Measurements from ENCODE around the gene WNT4.

The WNT4 gene

DNA sequence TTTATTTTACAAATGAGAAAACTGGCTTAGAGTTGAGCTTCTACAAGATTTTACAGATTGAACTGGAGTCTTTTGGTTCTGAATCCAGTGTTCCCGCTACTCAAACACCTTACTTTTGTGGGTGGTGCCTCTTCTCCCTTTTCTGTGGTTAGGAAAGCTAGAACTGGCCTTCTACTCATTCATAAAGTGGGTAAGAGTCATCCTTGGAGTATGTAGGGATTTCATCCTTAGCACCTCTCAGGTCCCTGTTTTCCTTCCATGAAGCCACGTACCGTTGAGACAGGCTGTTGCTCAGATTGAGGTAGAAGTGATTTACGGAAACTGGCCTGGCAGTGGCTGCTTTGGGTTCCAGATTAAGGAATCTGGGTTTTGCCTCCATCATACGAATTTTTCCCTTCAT, 35.8 kb downstream of the WNT4 start:
- Histone ChIP-seq H4K20me1 (ENCODE audit: insufficient read depth, low read length) (no peaks in the 10 kb centered on the region), H3K9me3 (ENCODE audit: low read length) (no peaks in the 10 kb centered on the region), H3K4me3 (ENCODE audit: low read depth, low read length, poor library complexity, severe bottlenecking) (no peak overlapping the region), H3K27me3 (ENCODE audit: insufficient read depth, low read length) (no peaks in the 10 kb centered on the region), H2AFZ (ENCODE audit: low read length) (no peak overlapping the region), H3K9me2 (ENCODE audit: low read depth, low read length) (no peaks in the 10 kb centered on the region), H3F3A (ENCODE audit: insufficient read depth, low read length) (no peaks in the 10 kb centered on the region), H3K4me2 (ENCODE audit: low read length) (no peak overlapping the region), H3K4me1 (ENCODE audit: insufficient read depth, low read length, severe bottlenecking) (no peaks in the 10 kb centered on the region), H3K9ac (ENCODE audit: low read length) (no peak overlapping the region), H3K79me2 (ENCODE audit: insufficient read depth, low read length) (no peaks in the 10 kb centered on the region), H3K36me3 (ENCODE audit: insufficient read depth, low read length) (peaks cover 36% of the 10 kb centered on the region; the same call in 1 of the 2 replicates), H3K27ac (ENCODE audit: low read depth, low read length, poor library complexity, severe bottlenecking) (no peak overlapping the region)
- TF ChIP-seq EZH2 (IDR thresholded peaks at IDR 0.05; ENCODE audit: borderline replicate concordance, low read length), result no peak
- TF ChIP-seq, protein P1, sequence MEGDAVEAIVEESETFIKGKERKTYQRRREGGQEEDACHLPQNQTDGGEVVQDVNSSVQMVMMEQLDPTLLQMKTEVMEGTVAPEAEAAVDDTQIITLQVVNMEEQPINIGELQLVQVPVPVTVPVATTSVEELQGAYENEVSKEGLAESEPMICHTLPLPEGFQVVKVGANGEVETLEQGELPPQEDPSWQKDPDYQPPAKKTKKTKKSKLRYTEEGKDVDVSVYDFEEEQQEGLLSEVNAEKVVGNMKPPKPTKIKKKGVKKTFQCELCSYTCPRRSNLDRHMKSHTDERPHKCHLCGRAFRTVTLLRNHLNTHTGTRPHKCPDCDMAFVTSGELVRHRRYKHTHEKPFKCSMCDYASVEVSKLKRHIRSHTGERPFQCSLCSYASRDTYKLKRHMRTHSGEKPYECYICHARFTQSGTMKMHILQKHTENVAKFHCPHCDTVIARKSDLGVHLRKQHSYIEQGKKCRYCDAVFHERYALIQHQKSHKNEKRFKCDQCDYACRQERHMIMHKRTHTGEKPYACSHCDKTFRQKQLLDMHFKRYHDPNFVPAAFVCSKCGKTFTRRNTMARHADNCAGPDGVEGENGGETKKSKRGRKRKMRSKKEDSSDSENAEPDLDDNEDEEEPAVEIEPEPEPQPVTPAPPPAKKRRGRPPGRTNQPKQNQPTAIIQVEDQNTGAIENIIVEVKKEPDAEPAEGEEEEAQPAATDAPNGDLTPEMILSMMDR (IDR thresholded peaks at IDR 0.05; ENCODE audit: low read length), result no peak

DNA sequence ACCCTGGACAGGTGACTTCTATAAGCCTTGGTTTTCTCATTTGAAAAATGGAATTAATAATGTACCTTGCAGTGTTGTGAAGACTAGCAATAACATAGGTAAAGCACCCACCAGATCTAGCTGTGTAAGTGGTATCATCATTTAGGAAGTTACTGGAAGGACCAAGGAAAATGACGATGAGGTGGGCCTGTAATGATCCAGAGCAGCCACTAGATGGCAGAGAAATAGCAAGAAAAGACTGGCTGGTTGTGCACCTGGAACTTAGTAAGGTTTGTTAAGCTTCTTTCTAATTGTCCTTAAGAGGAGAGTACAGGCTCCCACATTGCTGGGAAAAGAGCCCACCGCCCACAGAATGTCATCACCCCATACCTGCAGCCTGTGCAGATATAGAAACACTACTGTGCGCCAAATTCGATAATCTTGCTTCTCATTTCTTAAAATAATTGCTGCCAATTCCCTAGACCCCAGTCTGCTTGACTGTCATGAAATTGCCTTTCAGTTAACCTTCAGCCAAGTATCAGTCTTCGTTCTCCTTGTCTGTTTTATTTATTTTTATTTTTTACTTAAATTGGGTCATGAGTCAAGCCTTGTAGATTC, 37.2 kb downstream of the WNT4 start:
- no peaks in the 10 kb centered on the region for H3K79me2 ChIP-seq (ENCODE audit: insufficient read depth, low read length)
- H3K9me2 ChIP-seq (ENCODE audit: low read depth, low read length), result no peaks in the 10 kb centered on the region
- no peak for TF ChIP-seq EZH2 (IDR thresholded peaks at IDR 0.05; ENCODE audit: borderline replicate concordance, low read length)
- TF ChIP-seq, protein P1 (IDR thresholded peaks at IDR 0.05; ENCODE audit: low read length), result peak; percentile 76
- peaks cover 27% of the 10 kb centered on the region; the same call in 1 of the 2 replicates for H3K36me3 ChIP-seq (ENCODE audit: insufficient read depth, low read length)
- H3K27ac ChIP-seq (ENCODE audit: low read depth, low read length, poor library complexity, severe bottlenecking), result no peak overlapping the region
- H3F3A ChIP-seq (ENCODE audit: insufficient read depth, low read length), result no peaks in the 10 kb centered on the region
- no peaks in the 10 kb centered on the region for H3K9me3 ChIP-seq (ENCODE audit: low read length)
- H3K9ac ChIP-seq (ENCODE audit: low read length), result no peak overlapping the region
- no peaks in the 10 kb centered on the region for H3K27me3 ChIP-seq (ENCODE audit: insufficient read depth, low read length)
- H3K4me2 ChIP-seq (ENCODE audit: low read length), result no peak overlapping the region
- H2AFZ ChIP-seq (ENCODE audit: low read length), result no peak overlapping the region
- H4K20me1 ChIP-seq (ENCODE audit: insufficient read depth, low read length), result no peaks in the 10 kb centered on the region
- no peak overlapping the region for H3K4me3 ChIP-seq (ENCODE audit: low read depth, low read length, poor library complexity, severe bottlenecking)
- no peaks in the 10 kb centered on the region for H3K4me1 ChIP-seq (ENCODE audit: insufficient read depth, low read length, severe bottlenecking)

DNA sequence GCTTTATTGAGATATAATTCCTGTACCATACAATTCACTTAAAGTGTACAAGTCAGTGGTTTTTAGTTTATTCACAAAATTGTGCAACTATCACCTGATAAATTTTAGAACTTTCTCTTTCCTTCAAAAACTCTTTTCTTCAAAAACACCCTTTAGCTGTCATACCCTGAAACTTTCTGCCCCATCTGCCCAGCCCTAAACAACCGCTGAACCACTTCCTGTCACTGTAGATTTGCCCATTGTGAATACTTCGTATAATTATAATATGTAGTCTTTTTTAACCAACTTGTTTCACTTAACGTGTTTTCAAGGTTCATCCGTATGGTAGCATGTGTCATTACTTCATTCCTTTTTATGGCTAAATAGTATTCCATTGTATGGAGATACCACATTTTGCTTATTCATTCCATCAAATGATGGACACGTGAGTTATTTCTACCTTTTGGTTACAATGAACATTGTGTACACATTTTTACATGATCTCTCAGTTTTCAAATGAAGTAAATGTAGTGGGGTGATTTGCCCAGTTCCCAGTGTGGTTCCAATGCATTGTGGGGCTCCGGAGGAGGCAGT, 37.9 kb downstream of the WNT4 start:
- no peak overlapping the region for H2AFZ ChIP-seq (ENCODE audit: low read length)
- no peaks in the 10 kb centered on the region for H3K9me3 ChIP-seq (ENCODE audit: low read length)
- H4K20me1 ChIP-seq (ENCODE audit: insufficient read depth, low read length), result no peaks in the 10 kb centered on the region
- H3K27me3 ChIP-seq (ENCODE audit: insufficient read depth, low read length), result no peaks in the 10 kb centered on the region
- H3K79me2 ChIP-seq (ENCODE audit: insufficient read depth, low read length), result no peaks in the 10 kb centered on the region
- H3K27ac ChIP-seq (ENCODE audit: low read depth, low read length, poor library complexity, severe bottlenecking), result no peak overlapping the region
- H3K9me2 ChIP-seq (ENCODE audit: low read depth, low read length), result no peaks in the 10 kb centered on the region
- H3K36me3 ChIP-seq (ENCODE audit: insufficient read depth, low read length), result peaks cover 35% of the 10 kb centered on the region; the same call in 1 of the 2 replicates
- no peaks in the 10 kb centered on the region for H3K4me1 ChIP-seq (ENCODE audit: insufficient read depth, low read length, severe bottlenecking)
- no peak overlapping the region for H3K4me3 ChIP-seq (ENCODE audit: low read depth, low read length, poor library complexity, severe bottlenecking)
- H3K4me2 ChIP-seq (ENCODE audit: low read length), result no peak overlapping the region
- TF ChIP-seq, protein P1 (IDR thresholded peaks at IDR 0.05; ENCODE audit: low read length), result no peak
- TF ChIP-seq EZH2 (IDR thresholded peaks at IDR 0.05; ENCODE audit: borderline replicate concordance, low read length), result no peak
- H3K9ac ChIP-seq (ENCODE audit: low read length), result no peak overlapping the region
- H3F3A ChIP-seq (ENCODE audit: insufficient read depth, low read length), result 0 out of 2 replicates have a peak, but pooled peaks cover 4% of the 10 kb centered on the region

Data from OCI-LY1 (cell line).